K562 (cell line): ENCODE results near the gene CPLX3. TPM values are rescaled to one million over a fixed set of nuclear protein-coding genes. Genes with fewer than 3 reads are reported as not detected.

Experiments used
- CC2D1A ChIP-seq: fragments of 450-650 bp; IDR thresholded peaks from 2 replicates; pipeline ENCODE4 v1.6.1; 2017; ENCODE audit warnings: mild to moderate bottlenecking
- CHCHD3 ChIP-seq: fragments of 250-450 bp; sonication (Bioruptor Pico); IDR thresholded peaks from 2 replicates; pipeline ENCODE4 v2.1.2; 2022; ENCODE audit warnings: mild to moderate bottlenecking
- CTCFL ChIP-seq: IDR thresholded peaks from 2 replicates; pipeline ENCODE4 v1.6.1; 2011; ENCODE audit warnings: borderline replicate concordance, low read depth, mild to moderate bottlenecking, moderate library complexity, low read length; ENCODE audit not compliant: insufficient read depth, poor library complexity, severe bottlenecking
- ELF4 ChIP-seq: fragments of 450-650 bp; formaldehyde crosslinking; IDR thresholded peaks from 2 replicates; pipeline ENCODE4 v1.4.0; 2022; ENCODE audit warnings: missing genetic modification characterization
- EZH2 ChIP-seq: IDR thresholded peaks from 2 replicates; pipeline ENCODE4 v1.6.1; 2012; ENCODE audit warnings: low read depth, mild to moderate bottlenecking, inconsistent platforms, low read length, borderline replicate concordance
- HMGXB4 ChIP-seq: sonication (generic); formaldehyde crosslinking; IDR thresholded peaks from 2 replicates; pipeline ENCODE4 v1.8.1; 2023; ENCODE audit warnings: mild to moderate bottlenecking, missing genetic modification reagents
- NCOA2 ChIP-seq, 2 experiments: fragments of 450-650 bp; IDR thresholded peaks; 2 replicates each; pipeline ENCODE4 v1.6.1; 2018; ENCODE audit warnings: mild to moderate bottlenecking in 2 of 2, moderate library complexity in 1 of 2; ENCODE audit not compliant: partially characterized antibody in 2 of 2
- NEUROD1 ChIP-seq: fragments of 150-350 bp; IDR thresholded peaks from 2 replicates; pipeline ENCODE4 v1.6.1; 2014; ENCODE audit warnings: borderline replicate concordance, low read length, low read depth; ENCODE audit not compliant: partially characterized antibody
- NFIC ChIP-seq: fragments of 450-650 bp; IDR thresholded peaks from 2 replicates; pipeline ENCODE4 v1.6.1; 2017; ENCODE audit warnings: mild to moderate bottlenecking, inconsistent platforms
- PKNOX1 ChIP-seq: fragments of 450-650 bp; IDR thresholded peaks from 2 replicates; pipeline ENCODE4 v1.6.1; 2016
- POLR2AphosphoS2 ChIP-seq: IDR thresholded peaks from 2 replicates; pipeline ENCODE4 v1.6.1; 2012; ENCODE audit warnings: low read length, improper control_type of control experiment
- RBM34 ChIP-seq: fragments of 200-400 bp; formaldehyde crosslinking; IDR thresholded peaks from 2 replicates; pipeline ENCODE4 v1.6.1; 2018; ENCODE audit warnings: low read length, borderline replicate concordance; ENCODE audit not compliant: insufficient read depth
- SMAD4 ChIP-seq: fragments of 250-450 bp; sonication (Bioruptor Pico); conservative IDR thresholded peaks from 2 replicates; pipeline ENCODE4 v1.8.0; 2021; ENCODE audit warnings: inconsistent platforms, mild to moderate bottlenecking, moderate library complexity
- SRSF1 ChIP-seq: fragments of 200-400 bp; formaldehyde crosslinking; IDR thresholded peaks from 2 replicates; pipeline ENCODE4 v1.6.1; 2017; ENCODE audit warnings: mild to moderate bottlenecking, low read depth, low read length, moderate library complexity
- TBL1XR1 ChIP-seq, 2 experiments: IDR thresholded peaks; 2 replicates each; pipeline ENCODE4 v1.6.1; 2012; ENCODE audit warnings: improper control_type of control experiment in 2 of 2, low read length in 2 of 2, mild to moderate bottlenecking in 1 of 2
- XRCC4 ChIP-seq: IDR thresholded peaks from one replicate; pipeline ENCODE4 v1.6.1; 2011; ENCODE audit not compliant: insufficient read depth, insufficient read length; ENCODE audit errors: extremely low read depth
- ZBTB17 ChIP-seq: fragments of 450-650 bp; formaldehyde crosslinking; IDR thresholded peaks from 2 replicates; pipeline ENCODE4 v1.4.0; 2020; ENCODE audit warnings: mild to moderate bottlenecking
- ZNF23 ChIP-seq: fragments of 250-450 bp; sonication (Bioruptor Pico); IDR thresholded peaks from 2 replicates; pipeline ENCODE4 v1.4.0; 2020; ENCODE audit warnings: mild to moderate bottlenecking
- polyA plus RNA-seq, 8 experiments: library from polyadenylated mRNA; depleted of rRNA in 4 of 8; stranded (reverse) in 5 of 8; unstranded in 3 of 8; fragments of >200 nt; fragmentation: Nextera tagmentation in 2 of 8; fragmentation: Illumina TruSeq in 1 of 8; extraction: Ambion mirVana in 2 of 8; extraction: Trizol in 1 of 8; gene quantifications; 2 replicates each; pipeline versions ENCODE4 v1.2.1 to v1.2.3, GENCODE V29; 2011 to 2014; ENCODE audit warnings: inconsistent platforms in 1 of 8, missing spikeins in 1 of 8
- total RNA-seq, 7 experiments: library from RNA; depleted of rRNA in 6 of 7; stranded (reverse); fragments of >200 nt in 6 of 7; fragmentation: Illumina TruSeq in 2 of 7; extraction: Trizol in 2 of 7; gene quantifications; 2 replicates each; pipeline versions ENCODE4 v1.2.1 to v1.2.3, GENCODE V29; 2011 to 2021; ENCODE audit warnings: low replicate concordance in 1 of 7
- TF ChIP-seq, protein P1 (sequence below): sonication (generic); formaldehyde crosslinking; IDR thresholded peaks from 2 replicates; pipeline ENCODE4 v1.8.0; 2023; ENCODE audit warnings: mild to moderate bottlenecking, missing genetic modification reagents

The CPLX3 gene
- total and polyA plus RNA-seq, 9 of the 15 experiments (the other 6 are each of a cell fraction or from before 2014, with no cell fraction given), result not detected

DNA sequence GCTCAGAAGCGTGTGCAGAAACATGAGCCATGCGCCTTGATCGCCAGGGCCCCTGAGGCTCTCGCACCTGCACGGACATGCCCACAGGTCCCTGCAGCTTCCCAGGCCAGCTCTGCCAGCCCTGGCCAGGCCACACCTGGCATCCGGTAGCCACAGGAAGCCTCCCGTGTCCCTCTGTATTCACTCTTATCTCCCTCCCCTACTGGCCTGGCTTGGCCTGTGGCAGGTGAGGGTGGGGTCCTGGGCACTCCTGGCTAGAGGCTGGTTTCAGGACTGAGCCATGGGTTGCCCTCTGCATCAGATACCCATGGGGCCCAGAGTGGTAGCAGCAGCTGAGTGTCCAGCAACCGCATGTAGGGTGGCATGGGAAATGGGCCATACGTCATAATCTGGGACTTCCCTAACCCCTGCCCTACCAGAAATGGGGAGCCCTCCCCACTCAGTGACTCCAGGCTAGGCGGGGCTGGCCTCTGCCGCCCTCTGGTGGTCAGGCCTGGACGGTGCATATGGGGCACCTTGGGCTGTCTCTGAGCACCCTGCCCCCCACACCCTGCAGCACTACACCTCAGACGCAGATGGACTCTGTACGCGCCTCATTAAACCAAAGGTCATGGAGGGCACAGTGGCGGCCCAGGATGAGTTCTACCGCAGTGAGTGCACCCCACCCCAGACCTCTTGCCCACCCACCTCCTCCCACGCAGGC is 26.4 kb upstream of the CPLX3 start (continued):
- TF ChIP-seq NEUROD1, result peak; percentile 54
- TF ChIP-seq EZH2, result no peak
- no peak for TF ChIP-seq ZNF23 (CRISPR knock-in tag)
- TF ChIP-seq POLR2AphosphoS2, result peak; percentile 46; the same call in 1 of the 2 replicates
- peak; percentile 66; the same call in 1 of the 2 replicates for TF ChIP-seq CC2D1A
- TF ChIP-seq SMAD4 (CRISPR knock-in tag), result 0 out of 2 replicates have a peak, but pooled peaks have one; percentile 17
- TF ChIP-seq NCOA2 (IDR thresholded peaks at IDR 0.05; ENCODE audit: partially characterized antibody in 2 of 2), result no peak
- TF ChIP-seq RBM34, result no peak
- no peak for TF ChIP-seq CHCHD3 (CRISPR knock-in tag)
- peak; percentile 87 for TF ChIP-seq CTCFL
- TF ChIP-seq, protein P1, sequence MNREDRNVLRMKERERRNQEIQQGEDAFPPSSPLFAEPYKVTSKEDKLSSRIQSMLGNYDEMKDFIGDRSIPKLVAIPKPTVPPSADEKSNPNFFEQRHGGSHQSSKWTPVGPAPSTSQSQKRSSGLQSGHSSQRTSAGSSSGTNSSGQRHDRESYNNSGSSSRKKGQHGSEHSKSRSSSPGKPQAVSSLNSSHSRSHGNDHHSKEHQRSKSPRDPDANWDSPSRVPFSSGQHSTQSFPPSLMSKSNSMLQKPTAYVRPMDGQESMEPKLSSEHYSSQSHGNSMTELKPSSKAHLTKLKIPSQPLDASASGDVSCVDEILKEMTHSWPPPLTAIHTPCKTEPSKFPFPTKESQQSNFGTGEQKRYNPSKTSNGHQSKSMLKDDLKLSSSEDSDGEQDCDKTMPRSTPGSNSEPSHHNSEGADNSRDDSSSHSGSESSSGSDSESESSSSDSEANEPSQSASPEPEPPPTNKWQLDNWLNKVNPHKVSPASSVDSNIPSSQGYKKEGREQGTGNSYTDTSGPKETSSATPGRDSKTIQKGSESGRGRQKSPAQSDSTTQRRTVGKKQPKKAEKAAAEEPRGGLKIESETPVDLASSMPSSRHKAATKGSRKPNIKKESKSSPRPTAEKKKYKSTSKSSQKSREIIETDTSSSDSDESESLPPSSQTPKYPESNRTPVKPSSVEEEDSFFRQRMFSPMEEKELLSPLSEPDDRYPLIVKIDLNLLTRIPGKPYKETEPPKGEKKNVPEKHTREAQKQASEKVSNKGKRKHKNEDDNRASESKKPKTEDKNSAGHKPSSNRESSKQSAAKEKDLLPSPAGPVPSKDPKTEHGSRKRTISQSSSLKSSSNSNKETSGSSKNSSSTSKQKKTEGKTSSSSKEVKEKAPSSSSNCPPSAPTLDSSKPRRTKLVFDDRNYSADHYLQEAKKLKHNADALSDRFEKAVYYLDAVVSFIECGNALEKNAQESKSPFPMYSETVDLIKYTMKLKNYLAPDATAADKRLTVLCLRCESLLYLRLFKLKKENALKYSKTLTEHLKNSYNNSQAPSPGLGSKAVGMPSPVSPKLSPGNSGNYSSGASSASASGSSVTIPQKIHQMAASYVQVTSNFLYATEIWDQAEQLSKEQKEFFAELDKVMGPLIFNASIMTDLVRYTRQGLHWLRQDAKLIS, result no peak
- no peak for TF ChIP-seq PKNOX1
- no peak for TF ChIP-seq HMGXB4 (CRISPR knock-in tag)
- TF ChIP-seq NFIC, result no peak
- TF ChIP-seq TBL1XR1 (IDR thresholded peaks at IDR 0.05; ENCODE audit: low read length in 2 of 2), result 0 out of 4 replicates have a peak, but pooled peaks of 1 of the 2 experiments have one; percentile 11
- TF ChIP-seq ZBTB17 (CRISPR knock-in tag), result peak; percentile 60; the same call in 1 of the 2 replicates
- TF ChIP-seq XRCC4, result no peak
- no peak for TF ChIP-seq SRSF1
- no peak for TF ChIP-seq ELF4 (CRISPR knock-in tag)
